T-helper 2 cell (primary cell): ENCODE measurements around the gene MXD1.

Experiments used
- DNase-seq, 5 experiments: peaks; one replicate each; pipeline versions ENCODE4 v3.0.0 to v3.0.0-alpha.2; 2012 to 2022

MXD1 gene

DNA sequence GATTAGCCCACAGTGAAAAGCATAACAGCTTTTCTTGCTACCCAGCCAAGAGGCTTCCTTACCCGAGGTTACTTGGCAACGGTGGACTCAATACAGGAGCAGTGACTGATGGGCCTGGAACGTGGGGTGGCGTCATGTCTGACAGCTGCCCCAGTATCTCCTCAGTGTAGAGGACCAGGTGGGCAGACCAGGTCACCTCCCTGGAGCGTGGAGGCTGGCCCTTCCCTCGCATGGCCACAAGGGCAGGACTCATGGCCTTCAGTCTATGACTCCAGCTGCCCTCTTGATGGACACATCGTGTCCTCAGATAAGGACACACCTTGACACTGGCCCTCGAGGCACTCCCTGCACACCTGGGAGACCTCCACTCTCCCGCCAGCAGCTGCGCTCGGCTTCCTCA is 40.1 kb downstream of the MXD1 start:
- DNase-seq = no peak

GRCh38 chr2:69956475-69956979 is 41.6 kb downstream of the MXD1 start:
- no peak for DNase-seq

- no peak for DNase-seq
These were observed 43.1 kb downstream of the MXD1 start for GRCh38 chr2:69957965-69958364.

DNA sequence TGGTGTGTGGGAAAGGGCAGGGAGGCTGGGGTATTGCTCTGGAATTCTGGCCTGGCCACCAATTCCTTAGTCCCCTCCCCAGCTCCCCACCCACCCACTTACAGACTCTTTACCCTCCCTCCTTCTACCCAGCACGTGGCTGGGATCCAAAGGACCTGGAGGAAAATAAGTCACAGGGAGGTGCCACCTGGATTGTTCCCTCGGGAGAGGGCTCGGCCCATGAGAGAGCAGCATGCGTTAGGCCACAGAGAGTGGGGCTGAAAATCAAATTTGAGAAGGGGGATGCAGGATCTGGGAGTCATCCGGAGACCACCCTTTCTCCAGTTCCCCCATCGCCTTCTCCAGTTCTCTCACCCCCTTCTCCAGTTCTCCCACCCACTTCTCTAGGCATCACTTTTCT is 43.6 kb downstream of the MXD1 start:
- no peak for DNase-seq

GRCh38 chr2:69959425-69959824 is 44.5 kb downstream of the MXD1 start:
- no peak for DNase-seq

- DNase-seq = no peak
These were observed 45.9 kb downstream of the MXD1 start for GRCh38 chr2:69960821-69961220.

- DNase-seq = no peak
These were observed 46.6 kb downstream of the MXD1 start, which contains the start of gene ASPRV1 for GRCh38 chr2:69961496-69961895. TSS of gene ASPRV1 (minus strand) at chr2:69961631. CDS start at chr2:69961436, 195 bp downstream.

GRCh38 chr2:69962986-69963730 is 48.2 kb downstream of the MXD1 start:
- no peak for DNase-seq

- no peak for DNase-seq
These were observed 49.5 kb downstream of the MXD1 start for GRCh38 chr2:69964353-69964841.

GRCh38 chr2:69965756-69966445 is 51.0 kb downstream of the MXD1 start:
- no peak for DNase-seq

DNA sequence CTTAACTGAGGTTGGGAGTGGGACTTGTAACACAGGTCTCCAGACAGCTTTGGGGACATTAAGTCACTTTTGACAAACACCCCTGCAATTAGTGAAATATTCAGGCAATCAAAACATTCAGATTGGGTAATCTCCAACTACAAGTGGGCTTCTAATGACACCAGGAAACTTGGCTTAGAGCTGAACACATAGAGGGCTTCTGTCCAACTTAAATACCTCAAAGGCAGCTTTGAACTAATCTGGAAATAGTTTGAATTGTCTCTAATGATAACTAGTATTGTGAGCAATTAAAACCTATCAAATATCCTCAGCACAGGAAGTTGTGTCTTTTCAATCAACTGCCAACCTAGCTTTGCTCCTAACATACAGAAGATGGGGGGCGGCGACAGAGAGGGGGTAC is 51.6 kb downstream of the MXD1 start:
- no peak for DNase-seq

- DNase-seq = no peak
These were observed 53.7 kb downstream of the MXD1 start for GRCh38 chr2:69968609-69969008.

- no peak for DNase-seq
These were observed 54.4 kb downstream of the MXD1 start for GRCh38 chr2:69969126-69969983.

DNA sequence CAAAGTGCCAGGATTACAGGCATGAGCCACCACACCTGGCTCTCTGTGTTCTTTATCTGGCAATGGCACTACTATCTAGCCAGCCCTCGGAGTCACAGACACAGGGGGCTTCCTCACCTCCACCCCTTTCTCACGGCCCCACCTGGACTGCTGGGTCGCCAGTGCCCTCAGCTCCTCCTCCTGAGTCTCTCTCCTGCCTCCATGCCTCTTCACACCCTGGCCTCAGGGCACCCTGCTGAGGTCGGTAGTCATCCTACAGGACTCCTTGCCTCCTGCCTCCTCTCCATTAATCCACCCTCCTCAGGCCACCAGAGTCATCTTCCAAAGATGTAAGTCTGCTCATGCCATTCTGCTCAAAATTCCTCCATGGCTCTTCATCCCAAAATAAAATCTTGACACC is 55.1 kb downstream of the MXD1 start:
- DNase-seq = no peak

- no peak for DNase-seq
These were observed 57.9 kb downstream of the MXD1 start for GRCh38 chr2:69972822-69973221.

- DNase-seq = no peak
These were observed 58.4 kb downstream of the MXD1 start for GRCh38 chr2:69973335-69973735.

GRCh38 chr2:69975136-69975852 is 60.4 kb downstream of the MXD1 start:
- no peak for DNase-seq

- no peak for DNase-seq
These were observed 61.0 kb downstream of the MXD1 start for GRCh38 chr2:69975853-69976462.

- no peak for DNase-seq
These were observed 62.3 kb downstream of the MXD1 start for GRCh38 chr2:69977186-69977585.

- DNase-seq = no peak
These were observed 63.1 kb downstream of the MXD1 start for GRCh38 chr2:69977906-69978482.
